HG03520 (cell line): ENCODE data around the gene CDRT15L2.
"Not testable (repeated sequence)": the region's sequence is repeated elsewhere in the genome, so short reads cannot be mapped to it uniquely, and the experiment has no call there.

Experiments
- ATAC-seq: cut with Tn5 transposase; IDR thresholded peaks from one replicate; pipeline ENCODE4 v1.9.1; 2021; ENCODE audit warnings: mild to moderate bottlenecking, moderate library complexity; ENCODE audit not compliant: unreplicated experiment

Gene CDRT15L2

GRCh38 chr17:20579424-20579823 lies at the start of gene CDRT15L2:
TSS of gene CDRT15L2 (plus strand) at chr17:20579724. CDS start at chr17:20579744, 20 bp downstream.
- not testable (repeated sequence) for ATAC-seq

- not testable (repeated sequence) for ATAC-seq
Observed at GRCh38 chr17:20530104-20530503, 49.4 kb upstream of the CDRT15L2 start.

- ATAC-seq, result not testable (repeated sequence)
Observed at GRCh38 chr17:20532544-20533090, 46.9 kb upstream of the CDRT15L2 start.

GRCh38 chr17:20533206-20533605 lies 46.3 kb upstream of the CDRT15L2 start:
- not testable (repeated sequence) for ATAC-seq

GRCh38 chr17:20534711-20535550 lies 44.6 kb upstream of the CDRT15L2 start:
- not testable (repeated sequence) for ATAC-seq

- peak; percentile 90 for ATAC-seq
Observed at GRCh38 chr17:20540414-20540813, 39.1 kb upstream of the CDRT15L2 start.

GRCh38 chr17:20540865-20541264 lies 38.7 kb upstream of the CDRT15L2 start:
- peak; percentile 17 for ATAC-seq

- not testable (repeated sequence) for ATAC-seq
Observed at GRCh38 chr17:20541853-20542546, 37.5 kb upstream of the CDRT15L2 start.

GRCh38 chr17:20547923-20548322 lies 31.6 kb upstream of the CDRT15L2 start:
- not testable (repeated sequence) for ATAC-seq

- ATAC-seq, result not testable (repeated sequence)
Observed at GRCh38 chr17:20552920-20553319, 26.6 kb upstream of the CDRT15L2 start.

- not testable (repeated sequence) for ATAC-seq
Observed at GRCh38 chr17:20554728-20555127, 24.8 kb upstream of the CDRT15L2 start.

- not testable (repeated sequence) for ATAC-seq
Observed at GRCh38 chr17:20555135-20556010, 24.2 kb upstream of the CDRT15L2 start.

GRCh38 chr17:20558096-20558495 lies 21.4 kb upstream of the CDRT15L2 start:
- not testable (repeated sequence) for ATAC-seq

GRCh38 chr17:20559018-20559417 lies 20.5 kb upstream of the CDRT15L2 start:
- not testable (repeated sequence) for ATAC-seq

- ATAC-seq, result no peak
Observed at GRCh38 chr17:20562587-20562986, 16.9 kb upstream of the CDRT15L2 start.

- ATAC-seq, result not testable (repeated sequence)
Observed at GRCh38 chr17:20565245-20565644, 14.3 kb upstream of the CDRT15L2 start.

- no peak for ATAC-seq
Observed at GRCh38 chr17:20565711-20566110, 13.8 kb upstream of the CDRT15L2 start.

GRCh38 chr17:20566736-20567135 lies 12.8 kb upstream of the CDRT15L2 start:
- ATAC-seq, result not testable (repeated sequence)

- not testable (repeated sequence) for ATAC-seq
Observed at GRCh38 chr17:20567421-20567820, 12.1 kb upstream of the CDRT15L2 start.

GRCh38 chr17:20568604-20569003 lies 10.9 kb upstream of the CDRT15L2 start:
- ATAC-seq, result not testable (repeated sequence)
